Right cardiac atrium (tissue), 5 donors: ENCODE measurements around the gene MEGF8. TPM values are rescaled to one million over a fixed set of nuclear protein-coding genes. Genes with fewer than 3 reads are reported as not detected.
A peak's percentile ranks its signal among the peaks of the same experiment; 100 is the strongest.

Experiments
- ATAC-seq, 2 donors: fragments of 200-7000 bp; cut with Tn5 transposase; one replicate each; pipeline versions ENCODE4 v1.8.0 to v1.9.1; 2020; ENCODE audit warnings: moderate library complexity in 2 of 2, mild to moderate bottlenecking in 1 of 2
- DNase-seq, 3 donors: peaks; one replicate each; pipeline ENCODE4 v3.0.0-alpha.2; 2020
- H3K27ac ChIP-seq: one replicate; pipeline ENCODE4 v1.5.1; 2013; ENCODE audit warnings: mild to moderate bottlenecking, low read length, control low read depth, moderate library complexity
- H3K27me3 ChIP-seq: one replicate; pipeline ENCODE4 v1.6.1; 2013; ENCODE audit not compliant: control insufficient read depth, insufficient read depth
- H3K4me1 ChIP-seq: one replicate; pipeline ENCODE4 v1.6.1; 2013; ENCODE audit warnings: low read length; ENCODE audit not compliant: control insufficient read depth, insufficient read depth
- H3K4me3 ChIP-seq: one replicate; pipeline ENCODE4 v1.5.1; 2013; ENCODE audit warnings: low read length, control low read depth
- H3K9me3 ChIP-seq: one replicate; pipeline ENCODE4 v1.6.1; 2013; ENCODE audit warnings: low read length; ENCODE audit not compliant: control insufficient read depth
- WGBS: extraction: QIAGEN DNeasy Blood & Tissue Kit; methylation state at CpG from one replicate; pipeline ENCODE4 v1.1.7; 2013; 5-methylcytosine and 5-hydroxymethylcytosine counted together
- intact Hi-C, 4 donors: fragments of 100-400 bp; cut with DNase I; formaldehyde crosslinking; loops; one replicate each; pipeline versions ENCODE4 v1.11.0 to v1.14.0; 2022 to 2023
- polyA plus RNA-seq: library from polyadenylated mRNA; stranded (reverse); fragments of 200-250 nt; gene quantifications from one replicate; pipeline ENCODE4 v1.2.3, GENCODE V29; 2013
- total RNA-seq, 4 donors: library from RNA; stranded (reverse); fragmentation: NEBNext Ultra II Directional; extraction: Animal tissue kit (Norgen Biotek cat#: 25700); gene quantifications; one replicate each; pipeline ENCODE4 v1.2.1, GENCODE V29; 2021
- donor health status: healthy with polysubstance abuse.
- donor health status: DM: no; HTN: yes; CAD: no.
- donor health status: DM: no; HTN: no; CAD: no.
- donor health status: DM: no; HTN: yes; CAD: no; lungs with severe emphysema.
- donor health status: DM: yes; HTN: yes; CAD: no.

The MEGF8 gene
- total and polyA plus RNA-seq, 5 donors = 28.6 to 36.3 (median 31.7) TPM

DNA sequence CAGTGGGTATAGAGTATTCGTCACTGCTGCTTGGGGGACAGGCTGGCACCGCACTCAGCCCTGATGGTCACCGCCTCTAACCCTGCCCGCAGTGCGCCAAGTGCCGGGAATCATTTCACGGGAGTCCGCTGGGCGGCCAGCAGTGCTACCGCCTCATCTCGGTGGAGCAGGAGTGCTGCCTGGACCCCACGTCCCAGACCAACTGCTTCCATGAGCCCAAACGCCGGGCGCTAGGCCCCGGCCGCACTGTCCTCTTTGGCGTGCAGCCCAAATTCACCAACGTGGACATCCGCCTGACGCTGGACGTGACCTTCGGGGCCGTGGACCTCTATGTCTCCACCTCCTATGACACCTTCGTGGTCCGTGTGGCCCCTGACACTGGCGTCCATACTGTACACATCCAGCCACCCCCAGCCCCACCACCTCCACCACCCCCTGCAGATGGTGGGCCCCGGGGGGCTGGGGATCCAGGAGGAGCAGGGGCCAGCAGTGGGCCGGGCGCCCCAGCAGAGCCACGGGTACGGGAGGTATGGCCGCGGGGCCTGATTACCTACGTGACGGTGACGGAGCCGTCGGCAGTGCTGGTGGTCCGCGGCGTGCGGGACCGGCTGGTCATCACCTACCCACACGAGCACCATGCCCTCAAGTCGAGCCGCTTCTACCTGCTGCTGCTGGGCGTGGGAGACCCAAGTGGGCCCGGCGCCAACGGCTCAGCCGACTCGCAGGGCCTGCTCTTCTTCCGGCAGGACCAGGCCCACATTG lies 50.2 kb downstream of the MEGF8 start:
- Histone ChIP-seq H3K4me3 (no peak overlapping the region), H3K9me3 (no peaks in the 10 kb centered on the region), H3K27ac (no peak overlapping the region), H3K4me1 (no peaks in the 10 kb centered on the region), H3K27me3 (no peaks in the 10 kb centered on the region)
- intact Hi-C loops = no loop called here
- DNase-seq (peak in 2 of 3 donors; percentile 47 to 56), ATAC-seq (peak in 1 of 2 donors; percentile 16)
- 94% methylated on average over 54 of the region's 54 CpGs for WGBS

DNA sequence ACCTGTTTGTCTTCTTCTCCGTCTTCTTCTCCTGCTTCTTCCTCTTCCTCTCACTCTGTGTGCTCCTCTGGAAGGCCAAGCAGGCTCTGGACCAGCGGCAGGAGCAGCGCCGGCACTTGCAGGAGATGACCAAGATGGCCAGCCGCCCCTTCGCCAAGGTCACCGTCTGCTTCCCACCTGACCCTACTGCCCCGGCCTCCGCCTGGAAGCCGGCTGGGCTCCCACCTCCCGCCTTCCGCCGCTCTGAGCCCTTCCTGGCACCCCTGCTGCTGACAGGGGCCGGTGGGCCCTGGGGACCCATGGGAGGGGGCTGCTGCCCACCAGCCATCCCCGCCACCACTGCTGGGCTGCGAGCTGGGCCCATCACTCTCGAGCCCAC lies 50.7 kb downstream of the MEGF8 start:
- no peak overlapping the region for H3K4me3 ChIP-seq
- no peaks in the 10 kb centered on the region for H3K27me3 ChIP-seq
- DNase-seq = peak in 2 of 3 donors; percentile 40 to 57
- H3K4me1 ChIP-seq = no peaks in the 10 kb centered on the region
- no peak overlapping the region for H3K27ac ChIP-seq
- intact Hi-C loops = no loop called here
- 96% methylated on average over 17 of the region's 17 CpGs for WGBS
- ATAC-seq = peak in 1 of 2 donors; percentile 8
- H3K9me3 ChIP-seq = no peaks in the 10 kb centered on the region

DNA sequence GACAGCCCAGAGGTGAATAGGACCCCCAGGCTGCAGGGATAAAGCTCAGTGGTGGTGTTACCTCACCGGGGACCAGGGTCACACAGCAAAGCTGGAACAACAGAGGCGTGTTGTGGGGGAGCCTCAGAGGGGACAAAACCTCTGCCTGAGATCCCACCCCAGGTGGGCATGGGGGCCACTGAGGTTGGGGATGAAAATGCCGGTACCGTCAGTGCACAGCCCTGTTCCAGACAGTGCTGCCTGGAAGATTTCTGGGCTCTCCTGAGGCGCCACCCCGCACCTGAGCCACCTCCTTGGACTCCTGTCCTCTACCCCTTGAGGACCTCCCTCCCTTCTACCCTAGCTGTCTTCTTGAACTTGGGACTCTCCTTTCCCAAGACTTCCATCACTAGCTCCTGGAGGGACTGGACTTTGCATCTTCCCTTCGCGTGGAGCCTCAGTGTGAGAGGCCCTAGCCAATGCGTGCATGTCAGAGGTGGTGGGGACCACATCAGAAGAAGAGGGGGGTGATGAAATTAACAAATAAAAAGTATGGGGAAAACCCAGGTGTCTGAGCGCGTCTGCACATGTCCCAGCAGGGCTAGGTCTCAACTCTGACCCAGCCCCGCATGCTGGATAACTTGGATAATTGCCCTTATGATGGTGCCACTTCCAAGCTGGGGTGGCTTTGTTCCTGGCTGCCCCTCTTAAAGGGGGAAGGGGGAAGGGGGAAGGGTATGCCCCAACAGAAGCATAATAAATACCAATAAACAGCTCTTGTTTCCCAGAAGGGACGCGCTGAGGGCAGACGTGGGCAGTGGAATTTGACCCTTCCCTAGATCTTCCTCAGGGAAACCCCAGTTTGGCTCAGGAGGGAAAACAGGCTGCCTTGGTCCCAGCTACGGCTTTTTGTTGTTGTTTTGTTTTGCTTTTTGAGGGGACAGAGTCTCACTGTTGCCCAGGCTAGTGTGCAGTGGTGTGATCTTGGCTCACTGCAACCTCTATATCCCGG lies 53.1 kb downstream of the MEGF8 start:
- Histone ChIP-seq H3K4me3 (no peak overlapping the region), H3K4me1 (no peaks in the 10 kb centered on the region), H3K27ac (no peak overlapping the region), H3K27me3 (no peaks in the 10 kb centered on the region), H3K9me3 (no peaks in the 10 kb centered on the region)
- ATAC-seq = no peak
- 75% methylated on average over 17 of the region's 17 CpGs for WGBS
- DNase-seq = peak in 2 of 3 donors; percentile 13 to 30
- intact Hi-C loops = no loop called here

DNA sequence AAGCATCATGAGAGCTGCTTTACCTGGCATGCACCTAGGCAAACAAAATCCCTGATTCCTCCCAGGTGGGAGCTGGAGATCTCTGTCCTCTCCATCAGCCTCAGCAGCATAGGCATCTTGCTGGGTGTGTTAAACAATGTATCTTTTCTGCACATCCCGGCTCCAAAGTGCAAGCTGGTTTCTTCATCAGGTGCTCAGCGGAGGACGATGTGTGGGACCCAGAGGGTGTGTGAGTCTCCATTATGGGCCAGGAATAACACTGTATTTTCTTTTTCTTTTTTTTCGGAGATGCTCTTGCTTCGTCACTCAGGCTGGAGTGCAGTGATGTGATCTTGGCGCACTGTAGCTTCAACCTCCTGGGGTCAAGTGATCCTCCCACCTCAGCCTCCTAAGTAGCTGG lies 54.7 kb downstream of the MEGF8 start:
- no peak overlapping the region for H3K27ac ChIP-seq
- 76% methylated on average over 6 of the region's 6 CpGs for WGBS
- no peaks in the 10 kb centered on the region for H3K27me3 ChIP-seq
- no peaks in the 10 kb centered on the region for H3K4me1 ChIP-seq
- ATAC-seq = no peak
- no peaks in the 10 kb centered on the region for H3K9me3 ChIP-seq
- intact Hi-C loops = no loop called here
- peak in 1 of 3 donors; percentile 10 for DNase-seq
- no peak overlapping the region for H3K4me3 ChIP-seq

DNA sequence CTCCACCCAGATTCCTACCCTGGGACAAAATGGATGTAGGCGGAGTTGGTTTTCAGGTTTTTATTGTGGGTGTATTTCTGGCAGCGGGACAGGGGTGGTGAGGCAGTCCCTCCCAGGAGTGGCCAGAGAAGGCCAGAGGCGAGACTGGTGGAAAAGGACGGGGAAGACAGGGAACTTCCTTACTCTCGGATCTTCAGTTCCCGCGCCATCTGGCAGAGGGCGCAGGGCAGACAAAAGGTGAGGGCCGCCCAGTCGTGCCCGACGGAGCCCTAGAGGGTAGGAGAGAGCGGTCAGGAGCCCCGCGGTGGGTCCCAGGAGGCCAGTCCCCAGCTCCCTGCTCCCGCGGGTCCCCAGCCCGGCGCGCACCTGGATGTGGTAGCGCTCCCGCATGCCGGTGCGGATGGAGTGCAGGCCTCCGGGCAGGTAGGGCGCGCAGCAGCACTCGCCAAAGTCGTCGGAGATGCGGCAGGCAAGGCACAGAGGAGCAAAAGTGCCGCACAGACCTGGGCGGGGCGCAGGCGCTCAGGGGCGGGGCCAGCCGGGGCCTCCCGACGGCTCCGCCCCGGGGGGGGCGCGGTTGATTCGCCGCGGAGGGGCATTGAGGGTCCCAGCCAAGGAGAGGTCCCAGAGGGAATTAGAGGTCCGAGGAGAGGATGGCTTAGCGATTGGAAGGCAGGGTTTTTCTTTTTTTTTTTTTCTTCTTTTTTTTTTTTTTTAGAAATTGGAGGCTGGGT lies 61.7 kb downstream of the MEGF8 start:
- intact Hi-C loops = no loop called here

DNA sequence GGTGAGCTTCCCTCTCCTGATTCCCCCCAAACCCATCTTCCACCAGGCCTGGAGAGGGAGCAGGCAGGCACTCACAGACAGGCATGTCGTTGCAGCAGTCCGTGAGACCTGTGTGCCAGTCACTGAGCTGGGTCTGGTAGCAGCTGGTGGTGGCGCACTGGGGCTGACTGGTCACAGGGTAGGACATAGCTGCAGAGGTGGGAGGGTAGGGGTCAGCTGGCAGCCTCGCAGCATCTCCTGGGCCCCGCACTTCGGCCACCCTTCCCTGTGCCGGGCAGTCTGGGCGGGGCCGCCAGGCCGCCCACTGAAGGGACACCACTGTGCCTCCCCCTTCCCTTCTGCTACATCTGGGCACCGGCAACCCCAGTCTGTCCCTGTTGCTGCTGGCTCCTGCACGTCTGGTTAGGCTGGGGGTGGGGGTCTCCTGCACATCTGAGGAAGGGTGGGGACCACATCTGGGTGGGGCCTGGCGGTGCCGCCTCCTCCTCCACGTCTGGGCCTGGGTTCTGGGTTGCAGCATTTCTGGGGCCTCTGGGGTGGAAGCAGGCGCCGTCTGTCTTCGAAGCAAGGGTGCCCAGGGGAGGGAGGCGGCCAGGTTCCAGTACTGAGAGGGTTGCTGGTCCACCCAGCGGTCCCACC lies 63.5 kb downstream of the MEGF8 start:
- DNase-seq (peak in 1 of 3 donors; percentile 64), ATAC-seq (no peak)
- no peaks in the 10 kb centered on the region for H3K4me1 ChIP-seq
- no peaks in the 10 kb centered on the region for H3K9me3 ChIP-seq
- no peaks in the 10 kb centered on the region for H3K27me3 ChIP-seq
- intact Hi-C loops = no loop called here
- H3K27ac ChIP-seq = no peak overlapping the region
- WGBS = 76% methylated on average over 20 of the region's 20 CpGs
- no peak overlapping the region for H3K4me3 ChIP-seq

More for the DNA sequence above, 61.7 kb downstream of the MEGF8 start:
- Histone ChIP-seq H3K4me1 (no peaks in the 10 kb centered on the region), H3K4me3 (peak overlapping the region; percentile 22), H3K27me3 (no peaks in the 10 kb centered on the region), H3K9me3 (no peaks in the 10 kb centered on the region), H3K27ac (no peak overlapping the region)
- DNase-seq (peak; percentile 59 to 84 (median 82)), ATAC-seq (peak; percentile 74 to 79)
- 2% methylated on average over 48 of the region's 48 CpGs for WGBS

DNA sequence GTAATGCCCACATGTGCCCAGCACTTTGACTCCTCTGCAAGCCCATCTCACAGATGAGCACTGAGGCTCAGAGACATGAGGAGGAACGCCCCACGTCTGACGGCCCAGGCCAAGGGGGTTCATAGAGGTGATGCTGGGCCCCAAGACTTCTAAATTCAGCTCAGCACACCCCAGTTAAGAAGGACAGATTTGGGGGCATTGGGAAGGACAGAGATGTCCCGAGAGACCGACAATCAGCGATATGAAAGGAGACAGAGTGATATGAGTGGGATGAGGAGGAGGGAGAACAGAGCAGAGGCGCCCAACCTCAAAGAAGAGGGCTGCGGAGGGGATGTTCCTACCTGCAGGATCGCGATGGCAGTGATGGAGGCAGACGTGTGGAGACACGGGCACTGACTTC lies 64.5 kb downstream of the MEGF8 start, which contains the start of gene CNFN:
TSS of gene CNFN (minus strand) at position 399 of the 400 bp plus-strand sequence. CDS start 1,260 bp downstream, outside the sequence.
- Histone ChIP-seq H3K9me3 (no peaks in the 10 kb centered on the region), H3K27me3 (no peaks in the 10 kb centered on the region), H3K4me1 (no peaks in the 10 kb centered on the region), H3K4me3 (no peak within 1 kb of the TSS), H3K27ac (no peak within 1 kb of the TSS)
- 47% methylated on average over 12 of the region's 12 CpGs for WGBS
- DNase-seq (no peak), ATAC-seq (no peak)
- intact Hi-C loops = loop anchor here in 1 of 4 donors (10.0 kb wide), 1 partner anchor 255 kb away; the partner anchor contains the start of gene POU2F2

DNA sequence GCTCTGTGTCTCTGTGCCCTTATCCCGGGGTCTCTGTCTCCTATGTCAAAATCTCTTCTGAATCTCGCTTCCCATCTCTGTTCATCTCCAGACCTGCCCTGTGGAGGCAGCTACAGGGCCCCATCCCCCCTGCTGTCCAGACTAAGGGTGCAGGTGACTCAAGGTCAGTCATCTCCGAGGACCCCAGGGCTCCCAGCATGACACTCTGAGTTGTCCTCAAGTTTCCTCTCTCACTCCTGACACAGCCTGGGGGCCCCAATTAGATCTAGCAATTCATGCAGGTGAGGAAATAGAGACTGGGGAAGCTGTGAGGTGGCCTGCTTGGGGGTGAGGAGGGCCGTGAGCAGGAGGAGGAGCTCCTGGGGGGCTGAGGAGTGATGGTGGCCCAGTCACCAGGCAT lies 66.7 kb downstream of the MEGF8 start:
- no peak overlapping the region for H3K4me3 ChIP-seq
- H3K27ac ChIP-seq = no peak overlapping the region
- no peak for ATAC-seq
- H3K27me3 ChIP-seq = no peaks in the 10 kb centered on the region
- peak in 1 of 3 donors; percentile 2 for DNase-seq
- intact Hi-C loops = loop anchor here in 1 of 4 donors (10.0 kb wide), 1 partner anchor 257 kb away; the partner anchor contains the start of gene POU2F2
- no peaks in the 10 kb centered on the region for H3K4me1 ChIP-seq
- H3K9me3 ChIP-seq = no peaks in the 10 kb centered on the region
- 77% methylated on average over 4 of the region's 4 CpGs for WGBS

DNA sequence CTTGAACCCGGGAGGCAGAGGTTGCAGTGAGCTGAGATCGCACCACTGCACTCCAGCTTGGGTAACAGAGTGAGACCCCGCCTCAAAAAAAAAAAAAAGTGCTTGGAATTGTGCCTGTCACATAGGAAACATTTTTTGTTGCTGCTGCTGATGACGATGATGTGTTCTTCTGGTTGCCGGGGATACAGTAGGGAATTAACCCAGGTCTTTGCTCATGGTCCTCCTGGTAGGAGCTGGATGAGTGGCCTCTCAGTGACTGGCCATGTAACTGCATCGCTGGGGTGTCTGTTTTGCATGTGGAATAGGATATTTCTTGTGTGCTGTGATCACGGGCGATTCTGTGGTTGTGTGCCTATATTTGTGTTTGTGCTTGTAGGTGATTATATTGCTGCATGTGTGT lies 69.3 kb downstream of the MEGF8 start:
- Histone ChIP-seq H3K4me1 (peaks cover 5% of the 10 kb centered on the region), H3K4me3 (no peak overlapping the region), H3K27me3 (no peaks in the 10 kb centered on the region), H3K27ac (no peak overlapping the region), H3K9me3 (no peaks in the 10 kb centered on the region)
- ATAC-seq (no peak), DNase-seq (no peak)
- 74% methylated on average over 8 of the region's 8 CpGs for WGBS
- intact Hi-C loops = loop anchor here in 1 of 4 donors (10.0 kb wide), 1 partner anchor 260 kb away; the partner anchor contains the start of gene POU2F2
